Measurements from ENCODE around the gene COBL.
"Not testable (repeated sequence)": the region's sequence is repeated elsewhere in the genome, so short reads cannot be mapped to it uniquely, and the experiment has no call there.

COBL gene

DNA sequence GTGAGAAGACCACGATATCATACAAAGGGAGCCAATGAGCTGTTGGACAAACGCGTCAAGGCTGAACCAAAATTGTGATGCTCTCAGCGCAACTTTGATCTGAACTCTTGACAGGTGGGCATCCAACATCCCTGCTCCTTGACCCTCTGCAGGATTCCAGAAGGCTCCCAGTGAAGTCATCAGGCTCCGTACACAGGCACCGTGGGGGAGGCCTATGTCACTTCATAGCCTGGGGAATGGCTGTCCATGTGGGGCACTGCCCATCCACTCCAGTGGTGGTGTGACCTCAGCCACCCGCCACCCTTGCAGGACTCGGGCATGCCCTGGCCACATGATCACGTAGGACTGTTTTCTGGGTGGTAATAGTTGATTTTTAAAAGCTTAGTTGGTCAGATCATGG, 300.1 kb downstream of the COBL start:
- no peak for DNase-seq

DNA sequence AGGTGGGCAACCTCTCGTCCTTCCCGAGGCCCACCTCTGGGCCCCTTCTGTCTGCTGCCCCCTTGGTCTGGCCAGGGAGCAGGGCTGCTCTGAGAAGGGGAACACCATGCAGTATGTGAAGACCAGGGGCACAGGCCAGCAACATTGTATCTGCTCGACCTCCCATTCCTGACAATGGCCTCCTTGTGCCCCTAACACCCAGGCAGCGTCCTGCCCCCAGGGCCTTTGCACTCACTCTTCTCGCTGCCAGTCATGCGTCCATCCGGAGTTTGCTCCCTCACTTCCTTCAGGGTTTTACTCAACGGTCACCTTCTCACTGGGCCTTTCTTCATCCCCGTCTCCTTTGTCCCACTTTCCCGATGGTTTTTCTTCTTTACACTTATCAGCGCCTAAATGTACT, 301.0 kb downstream of the COBL start:
- no peak for DNase-seq

DNA sequence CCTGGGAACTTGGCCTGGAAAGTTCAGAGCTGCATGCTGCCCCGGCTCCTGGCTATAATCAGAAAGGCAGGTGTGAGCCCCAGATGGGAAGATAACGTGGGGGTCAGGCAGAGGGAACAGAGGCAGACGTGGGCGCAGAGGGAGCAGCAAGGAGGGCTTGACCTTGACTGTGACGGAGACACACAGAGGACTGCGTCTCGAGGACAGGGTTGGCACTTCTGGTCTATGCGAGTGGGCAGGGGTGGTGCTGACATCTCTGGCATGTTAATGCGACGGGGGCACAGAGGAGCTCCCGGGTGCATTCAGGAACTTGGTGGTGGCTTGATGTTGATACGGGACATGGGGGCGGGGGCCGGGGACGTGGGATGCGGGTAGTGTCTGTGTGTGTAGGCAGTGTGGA, 301.8 kb downstream of the COBL start:
- no peak for DNase-seq

DNA sequence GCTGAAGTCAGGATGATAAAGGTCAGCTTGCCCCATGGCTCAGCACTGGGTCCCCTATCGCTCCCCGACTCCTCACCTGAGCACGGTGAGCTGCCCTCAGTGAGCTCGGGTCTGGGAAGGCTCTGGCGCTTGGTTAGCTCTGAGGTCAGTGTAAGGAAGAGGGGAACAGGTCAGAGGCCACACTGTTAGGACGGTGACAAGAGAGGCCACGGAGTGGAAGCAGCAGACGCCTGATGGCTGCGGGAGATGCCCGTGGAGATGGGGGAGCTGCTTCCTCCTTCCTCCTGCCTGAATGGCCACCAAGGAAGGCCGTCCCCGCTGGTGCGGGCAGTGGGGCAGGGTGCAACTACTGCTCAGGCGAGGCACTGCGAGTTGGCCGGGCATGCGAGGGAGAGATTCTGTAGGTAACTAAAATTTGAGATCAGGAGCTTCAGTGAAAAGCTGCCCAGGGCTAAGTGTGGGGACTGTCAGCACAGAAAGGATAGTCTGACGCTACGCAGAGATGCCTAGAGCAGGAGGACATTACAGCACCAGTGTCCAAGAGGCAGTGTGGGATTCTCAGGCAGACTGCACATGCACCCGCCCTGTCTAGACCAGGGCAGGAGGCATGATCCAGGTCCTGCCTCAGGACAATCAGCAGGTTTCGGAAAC, 302.6 kb downstream of the COBL start:
- DNase-seq: no peak

DNA sequence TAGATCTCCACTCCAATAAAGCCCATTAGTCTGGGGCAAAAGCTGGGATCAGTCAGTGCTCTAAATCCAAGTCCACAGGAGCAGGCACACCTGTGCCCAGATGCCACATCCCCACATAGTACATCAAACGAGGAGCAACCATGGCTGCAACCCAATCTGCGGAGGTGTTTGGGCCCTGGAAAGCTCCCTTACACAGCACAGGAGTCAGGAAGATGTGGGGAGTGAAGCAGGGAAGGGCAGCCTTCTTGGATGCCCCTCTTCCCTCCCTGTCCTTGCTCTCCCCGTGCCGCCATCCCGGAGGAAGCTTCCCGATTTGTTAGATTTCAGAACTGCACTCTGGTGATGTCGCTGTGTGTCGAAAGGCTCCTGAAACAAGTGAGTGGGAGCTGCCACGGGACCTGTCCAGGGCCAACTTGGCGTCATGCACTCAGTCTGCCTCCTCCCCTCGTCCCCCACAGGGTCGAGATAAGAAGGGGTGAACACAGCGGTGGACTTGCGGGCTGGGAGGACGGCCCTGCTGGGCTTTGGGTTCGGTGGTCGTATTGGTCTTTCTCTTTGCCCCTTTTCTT, 303.3 kb downstream of the COBL start:
- DNase-seq: no peak

DNA sequence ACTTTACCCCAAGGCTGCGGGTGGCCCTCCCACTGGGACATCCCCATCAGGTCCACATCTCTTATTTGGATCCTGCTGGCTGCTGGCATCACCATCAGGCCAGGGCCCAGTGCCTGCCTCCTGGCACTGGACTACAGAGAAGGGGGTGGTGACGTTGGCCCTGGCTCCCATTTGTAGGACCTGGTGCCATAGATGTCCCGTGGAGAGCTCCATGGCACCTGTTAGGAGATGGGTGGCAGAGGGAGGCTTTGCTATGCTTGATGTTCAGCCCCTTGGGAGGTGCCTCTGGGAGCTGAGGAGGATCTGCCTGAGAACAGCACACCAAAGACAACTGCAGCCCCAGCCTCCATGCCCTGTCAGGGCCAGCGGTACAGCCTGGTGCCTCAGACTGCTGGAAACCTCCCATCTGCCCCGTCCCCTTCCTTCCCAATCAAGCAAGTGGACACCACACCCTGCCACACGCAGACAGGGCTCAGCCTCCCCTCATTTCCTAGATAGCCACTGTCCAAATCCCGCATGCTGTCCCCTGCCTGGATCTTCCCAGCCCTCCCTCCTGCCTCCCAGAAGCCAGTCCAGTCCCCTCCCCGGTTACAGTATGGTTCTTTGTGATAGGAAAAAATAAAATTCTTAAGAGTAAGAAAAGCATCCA, 303.9 kb downstream of the COBL start:
- no peak for DNase-seq

DNA sequence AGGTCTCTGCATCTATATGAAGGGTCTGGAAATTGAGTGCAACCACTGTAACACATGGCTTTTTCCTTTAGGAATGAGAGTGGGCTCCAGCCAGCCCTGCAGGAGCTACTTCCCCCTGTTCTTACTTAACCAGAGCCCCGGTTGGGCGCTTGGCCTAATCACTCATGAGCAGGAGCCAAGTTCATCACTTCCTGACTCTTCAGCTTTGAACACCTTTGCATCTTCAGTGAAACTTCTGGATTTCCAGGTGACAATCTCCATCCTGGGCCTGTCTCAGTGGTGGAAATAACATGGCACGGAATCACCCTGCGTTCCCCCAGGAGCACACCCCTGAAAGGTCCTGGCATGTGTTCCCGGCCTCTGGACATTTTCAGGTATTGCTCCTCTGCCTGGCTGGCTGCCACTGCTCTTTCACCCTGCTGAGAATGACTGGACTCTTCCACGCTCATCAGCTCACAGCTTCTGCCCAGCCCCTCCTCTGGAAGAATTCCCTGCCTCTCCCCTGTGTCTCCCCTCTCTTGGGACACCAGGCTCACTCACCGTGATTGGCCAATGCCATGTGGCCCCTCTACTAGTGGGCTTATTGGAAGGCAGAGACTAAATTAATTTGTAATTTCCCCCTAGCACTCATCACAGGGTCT, 304.8 kb downstream of the COBL start:
- DNase-seq: no peak

DNA sequence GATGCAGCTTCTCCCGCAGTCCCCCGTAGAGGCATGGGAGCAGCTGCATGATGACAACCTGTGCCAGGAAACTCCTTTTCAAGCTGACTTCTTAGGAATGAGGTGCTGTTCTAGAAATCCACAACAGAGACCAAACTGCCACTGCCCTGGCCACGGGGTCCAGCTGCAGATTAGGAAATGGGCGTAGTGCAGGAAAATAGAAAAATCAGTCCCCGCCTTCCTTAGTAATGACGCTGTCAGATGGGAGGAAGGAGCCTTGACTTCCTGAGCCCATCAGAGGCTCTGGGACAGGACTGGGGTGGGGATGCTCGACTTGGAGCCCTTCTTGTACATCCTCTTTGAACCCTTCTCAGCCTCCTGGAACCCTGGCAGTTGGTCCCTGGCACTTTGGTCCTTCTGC, 306.1 kb downstream of the COBL start:
- no peak for DNase-seq

DNA sequence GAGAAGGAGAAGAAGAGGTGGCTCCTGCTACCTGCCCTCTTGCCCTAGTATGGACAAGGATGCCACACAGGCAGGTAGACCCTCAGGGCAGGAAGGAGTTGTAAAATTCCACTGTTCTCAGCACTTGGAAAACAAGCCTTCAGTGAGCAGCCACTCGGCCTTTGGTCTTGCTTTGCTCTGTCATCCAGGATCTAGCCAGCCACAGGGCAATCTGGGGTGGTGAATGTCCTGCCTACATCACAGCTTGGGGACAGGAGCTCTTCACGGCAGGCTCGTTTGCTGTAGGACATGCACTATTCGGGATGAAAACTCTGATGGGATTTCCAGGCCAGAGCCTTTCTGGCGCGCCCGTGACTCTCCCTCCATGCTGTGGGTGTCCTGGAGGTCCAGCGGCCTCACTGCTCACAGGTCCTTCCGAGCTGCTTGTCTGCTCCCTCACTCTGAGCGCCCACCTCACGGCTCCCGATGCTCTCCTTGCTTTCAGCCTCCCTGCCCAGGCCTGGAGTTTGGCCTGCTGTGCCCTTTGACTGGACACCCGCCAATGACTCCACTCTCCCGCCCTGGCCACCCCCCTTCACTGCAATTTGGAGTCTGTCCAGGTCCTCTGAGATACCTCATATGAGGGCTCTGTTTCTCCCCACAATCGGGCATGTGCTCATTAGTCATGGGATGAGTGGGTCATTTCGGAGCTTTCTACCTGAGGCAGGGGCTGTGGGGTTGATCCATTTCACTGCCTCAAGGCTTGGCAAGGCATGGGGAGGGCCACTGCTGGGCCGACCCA, 306.7 kb downstream of the COBL start:
- DNase-seq: no peak

DNA sequence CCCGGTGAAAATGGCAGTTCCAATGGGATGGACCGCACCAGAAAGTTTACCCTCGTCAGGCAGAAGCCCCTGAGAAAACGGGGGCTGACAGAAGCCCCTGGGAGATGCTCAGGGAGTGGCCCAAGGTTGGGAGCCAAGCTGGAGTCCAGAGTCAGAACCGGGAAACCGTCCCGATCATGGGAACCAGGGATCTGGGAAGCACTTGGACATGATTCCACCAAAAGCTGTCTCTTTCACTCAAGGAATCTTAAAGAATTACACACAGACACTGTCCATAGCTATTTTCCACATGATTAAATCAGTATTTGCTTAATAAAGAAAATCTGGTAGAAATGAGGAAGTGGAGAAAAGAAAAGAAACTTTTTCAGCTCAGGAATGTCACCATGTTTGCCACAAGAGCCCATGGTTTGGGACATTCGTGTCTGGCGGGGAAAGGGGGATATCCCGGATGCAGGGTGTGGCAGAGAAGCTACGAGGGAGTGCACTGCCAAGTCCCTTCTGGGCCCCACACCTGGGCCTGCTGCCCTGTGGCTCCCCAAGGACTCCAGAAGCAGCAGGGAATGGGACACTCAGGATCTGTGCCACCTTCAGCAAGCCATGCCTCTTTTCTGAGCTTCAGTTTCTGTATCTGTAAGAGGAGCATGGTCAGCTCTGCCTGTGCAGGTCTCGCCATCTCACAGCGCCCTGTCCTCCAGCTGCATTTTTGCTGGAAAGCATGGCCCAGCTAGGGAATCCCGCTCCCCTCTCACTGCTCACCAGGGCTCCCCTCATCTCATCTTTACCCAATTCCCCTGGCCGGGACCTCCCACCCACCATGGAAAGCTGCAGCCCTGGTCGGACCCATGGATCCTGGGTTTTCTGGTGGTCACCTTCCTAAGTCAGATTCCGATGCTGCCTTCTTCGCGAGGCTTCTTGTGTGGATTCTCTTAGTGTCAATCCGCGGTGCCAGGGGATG, 308.8 kb downstream of the COBL start:
- no peak for DNase-seq

DNA sequence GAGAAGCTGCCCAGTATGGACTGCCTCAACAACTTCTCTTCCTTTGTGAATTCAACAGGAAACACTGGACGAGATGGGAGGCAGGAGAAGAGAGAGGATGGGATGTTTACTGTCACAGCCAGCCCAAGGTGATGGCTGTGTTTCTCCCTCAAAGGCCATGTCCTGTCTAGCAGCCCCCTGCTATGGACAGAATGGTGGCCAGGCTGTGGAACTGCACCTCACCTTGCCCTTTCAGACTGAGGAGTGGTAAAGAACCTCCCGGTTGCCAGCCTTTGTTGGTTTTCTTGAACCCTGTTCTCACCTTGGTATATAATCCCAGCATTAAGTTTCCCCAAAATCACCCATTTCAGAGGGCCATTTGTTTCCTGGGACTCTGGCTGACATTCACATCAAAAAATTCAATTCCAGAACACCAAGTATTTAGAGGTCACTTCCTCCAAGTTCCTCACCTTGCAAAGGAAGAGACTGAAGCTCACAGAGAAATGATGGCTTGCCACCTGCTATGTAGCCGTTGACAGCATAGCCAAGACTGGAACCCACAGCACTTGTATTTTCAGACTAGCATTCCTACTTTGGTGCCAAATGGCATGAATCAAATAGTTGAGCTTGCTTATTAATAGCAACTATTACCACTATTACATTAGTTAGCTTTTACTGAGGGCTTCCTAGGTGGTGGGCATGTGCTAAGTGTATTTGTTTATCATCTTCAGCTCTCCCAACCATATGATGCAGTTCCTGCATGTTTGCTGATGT, 309.9 kb downstream of the COBL start:
- DNase-seq: no peak

DNA sequence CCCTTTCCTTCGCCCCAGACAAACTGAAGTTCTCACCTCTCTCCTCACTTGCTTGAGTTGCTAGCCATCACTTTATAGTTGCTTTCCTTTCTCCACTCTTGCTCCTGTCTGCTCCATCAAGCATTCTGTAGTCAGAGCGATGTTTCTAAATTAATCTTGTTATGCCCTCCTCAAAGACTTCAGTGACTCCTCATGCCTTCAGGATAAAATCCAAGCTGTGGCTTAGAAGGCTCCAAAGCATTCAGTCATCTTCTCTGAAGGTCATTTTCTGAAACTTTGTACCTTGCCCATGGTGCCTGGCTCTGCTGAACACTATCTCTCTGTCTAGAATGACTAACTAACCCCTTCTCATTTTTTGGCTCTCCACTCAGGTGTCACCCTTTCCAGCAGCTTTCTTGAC, 311.5 kb downstream of the COBL start:
- no peak for DNase-seq

DNA sequence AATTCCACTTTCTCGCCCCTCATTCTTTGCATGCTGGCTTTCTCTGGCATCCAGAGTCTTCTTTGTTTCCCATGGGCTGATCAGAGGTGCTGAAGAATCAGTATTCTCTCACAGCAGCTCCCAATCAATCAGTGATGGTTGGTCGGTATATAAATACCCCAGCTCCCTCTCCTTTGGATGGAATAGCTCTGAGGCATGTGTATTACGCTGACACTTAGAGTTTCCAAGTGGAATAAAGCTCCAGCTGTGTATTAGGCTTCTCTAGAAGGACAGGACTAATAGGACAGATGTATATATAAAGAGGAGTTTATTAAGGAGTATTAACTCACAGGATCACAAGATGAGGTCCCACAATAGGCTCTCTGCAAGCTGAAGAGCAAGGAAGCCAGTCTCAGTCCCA, 315.7 kb downstream of the COBL start:
- no peak for DNase-seq

DNA sequence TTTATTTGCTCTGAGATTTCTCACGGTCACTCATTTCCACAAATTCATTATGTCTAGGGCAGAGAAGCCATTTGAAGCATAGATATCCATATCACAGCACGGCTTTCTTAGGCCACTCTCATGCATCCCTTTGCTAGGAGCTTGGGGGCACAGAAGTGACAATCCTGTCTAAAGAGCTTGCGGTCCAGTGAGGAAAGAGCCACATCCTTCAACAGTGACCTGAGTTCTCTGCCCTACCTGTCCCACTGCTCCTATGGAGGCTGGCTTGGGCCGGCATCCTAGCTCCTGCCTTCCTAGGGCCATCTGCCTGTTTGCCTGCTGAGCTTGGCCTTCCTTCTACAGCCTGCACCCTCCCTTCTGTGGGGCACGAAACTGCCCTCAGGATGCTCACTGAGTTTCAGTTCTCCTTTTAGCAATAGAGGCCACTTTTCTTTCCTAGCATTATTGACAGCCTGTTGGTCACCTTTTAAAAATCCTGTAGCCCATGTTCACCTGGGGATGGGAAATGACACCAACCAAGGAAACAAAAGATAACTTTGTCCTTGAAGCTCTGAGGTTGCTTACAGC, 321.8 kb downstream of the COBL start:
- no peak for DNase-seq

DNA sequence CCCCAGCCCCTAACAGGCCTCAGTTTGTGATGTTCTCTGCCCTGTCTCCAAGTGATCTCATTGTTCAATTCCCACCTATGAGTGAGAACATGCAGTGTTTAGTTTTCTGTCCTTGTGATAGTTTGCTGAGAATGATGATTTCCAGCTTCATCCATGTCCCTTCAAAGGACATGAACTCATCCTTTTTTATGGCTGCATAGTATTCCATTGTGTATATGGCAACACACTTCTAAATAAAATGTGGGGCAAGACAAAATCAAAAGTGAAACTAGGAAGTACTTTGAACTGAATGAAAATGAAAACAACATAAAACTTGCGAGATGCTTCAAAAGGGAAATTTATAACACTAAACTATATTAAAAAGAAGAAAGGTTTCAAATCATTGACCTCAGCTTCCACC, 326.4 kb downstream of the COBL start:
- DNase-seq: not testable (repeated sequence)

DNA sequence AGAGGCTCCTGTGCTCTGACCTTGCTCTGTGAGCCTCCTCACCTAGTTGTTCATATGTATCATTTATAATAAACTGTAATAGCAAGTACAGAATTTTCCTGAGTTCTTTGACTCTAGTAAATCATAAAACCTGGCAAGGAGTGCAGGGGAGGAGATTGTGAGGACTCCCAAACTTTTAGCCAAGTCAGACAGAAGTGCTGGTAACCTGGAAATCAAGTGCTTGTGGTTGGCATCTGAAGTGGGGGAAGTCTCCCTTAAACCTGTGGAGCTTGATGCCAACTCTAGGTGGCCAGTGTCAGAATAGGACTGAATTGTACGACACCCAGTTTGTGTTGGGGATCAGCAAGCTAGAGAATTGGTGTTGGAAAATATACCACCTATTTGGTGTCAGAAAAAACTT, 327.6 kb downstream of the COBL start:
- DNase-seq: no peak

DNA sequence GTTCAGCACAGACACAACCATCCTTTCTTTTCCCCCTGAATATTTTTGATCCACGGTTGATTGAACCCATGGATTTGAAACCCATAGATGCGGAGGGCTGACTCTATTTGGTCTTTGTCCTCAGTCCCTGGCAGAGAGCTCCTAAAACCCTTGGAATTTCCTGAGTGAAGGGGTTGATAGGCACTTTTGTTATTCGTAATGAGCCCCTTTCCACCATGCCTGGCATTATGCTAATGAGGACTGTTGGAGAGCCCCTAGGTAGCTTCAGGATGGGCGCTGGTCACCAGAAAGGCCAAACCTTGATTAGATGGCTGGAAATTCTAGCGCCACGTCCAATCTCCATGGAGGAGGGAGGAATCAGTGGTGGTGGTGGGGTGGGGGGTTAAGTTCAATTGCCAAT, 328.1 kb downstream of the COBL start:
- DNase-seq: no peak

DNA sequence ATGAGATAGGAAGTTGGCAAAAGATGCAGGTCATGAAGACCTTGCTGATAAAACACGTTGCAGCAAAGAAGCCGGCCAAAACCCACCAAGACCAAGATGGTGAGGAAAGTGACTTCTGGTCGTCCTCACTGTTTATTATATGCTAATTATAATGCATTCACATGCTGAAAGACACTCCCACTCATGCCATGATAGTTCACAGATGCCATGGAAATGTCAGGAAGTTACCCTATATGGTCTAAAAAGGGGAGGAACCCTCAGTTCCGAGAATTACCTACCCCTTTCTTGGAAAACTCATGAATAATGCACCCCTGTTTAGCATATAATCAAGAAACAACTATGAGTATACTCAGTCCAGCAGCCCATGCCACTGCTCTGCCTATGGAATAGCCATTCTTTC, 331.5 kb downstream of the COBL start:
- DNase-seq: no peak

DNA sequence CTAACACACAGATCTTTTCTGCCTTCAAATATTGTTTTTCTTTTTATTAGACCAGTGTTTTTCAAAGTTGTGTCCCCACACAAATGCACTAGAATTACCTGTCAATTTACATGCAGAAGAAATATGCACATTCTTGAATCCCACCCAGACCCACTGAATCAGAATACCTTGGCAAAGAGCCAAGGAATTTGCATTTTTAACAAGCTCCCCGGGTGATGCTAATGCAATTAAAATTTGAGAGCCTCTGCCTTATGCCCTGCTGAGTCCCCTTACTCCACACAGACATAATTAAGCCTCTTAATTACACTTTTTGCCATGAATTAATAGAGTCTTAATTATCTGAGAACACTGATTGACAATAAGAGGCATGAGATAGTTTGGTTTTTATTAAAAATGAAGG, 332.8 kb downstream of the COBL start:
- no peak for DNase-seq

DNA sequence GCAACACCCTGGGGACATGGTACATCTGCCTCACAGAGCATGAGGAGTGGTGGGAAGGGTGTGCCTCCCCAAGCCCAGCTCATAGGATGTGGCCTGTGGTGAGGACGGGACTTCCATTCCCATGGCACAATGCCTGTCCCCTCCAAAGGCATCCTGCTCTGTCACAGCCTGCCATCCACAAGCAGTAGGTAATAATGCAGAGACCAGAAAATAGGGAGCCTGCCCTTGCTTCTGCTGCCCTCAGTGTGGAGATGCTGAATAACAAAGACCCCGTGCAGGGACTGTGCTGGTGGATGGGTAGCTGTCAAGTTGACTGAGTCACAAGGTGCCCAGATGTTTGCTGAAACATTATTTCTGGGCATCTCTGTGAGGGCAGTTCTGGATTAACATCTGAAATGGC, 334.0 kb downstream of the COBL start:
- DNase-seq: no peak

DNA sequence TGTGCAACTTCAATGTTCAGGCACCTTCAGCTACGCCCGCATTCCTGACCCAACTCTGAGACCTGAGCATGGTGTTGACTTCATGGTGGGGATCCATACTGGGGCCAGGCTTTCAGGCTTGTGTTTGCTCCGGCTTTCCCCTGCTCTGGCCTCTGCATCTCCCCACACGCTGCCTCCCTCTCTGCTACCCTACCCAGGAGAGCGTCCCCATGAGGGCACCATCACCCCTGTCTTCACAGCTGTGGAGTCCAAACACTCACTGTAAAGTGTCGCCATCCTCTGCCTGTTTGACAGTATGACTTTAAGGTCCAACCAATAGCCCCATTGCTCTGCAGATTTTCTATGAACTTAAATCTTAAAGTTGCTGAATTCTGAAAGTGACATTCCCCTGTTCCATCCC, 334.9 kb downstream of the COBL start:
- DNase-seq: no peak

All from effector CD4-positive, alpha-beta T cell (primary cell).